GM12878 (cell line): ENCODE data around the gene MYH9.

Source experiments
- POLR2A ChIP-seq: IDR thresholded peaks from 2 replicates; pipeline ENCODE4 v1.6.1; 2011; ENCODE audit warnings: low read depth, mild to moderate bottlenecking, low read length
- TAF1 ChIP-seq: IDR thresholded peaks from 2 replicates; pipeline ENCODE4 v1.6.1; 2011; ENCODE audit warnings: mild to moderate bottlenecking, low read depth, low read length, borderline replicate concordance
- TF ChIP-seq, protein P1 (sequence below), 3 experiments: IDR thresholded peaks in 2 of 3; conservative IDR thresholded peaks in 1 of 3; 2 replicates each; pipeline ENCODE4 v1.5.1; 2011; ENCODE audit warnings: low read depth in 3 of 3, low read length in 3 of 3, mild to moderate bottlenecking in 3 of 3, control low read depth in 2 of 3, moderate library complexity in 2 of 3, inconsistent platforms in 1 of 3, mixed read lengths in 1 of 3; ENCODE audit not compliant: control insufficient read depth in 2 of 3, insufficient read depth in 1 of 3; ENCODE audit errors: extremely low read depth in 1 of 3
- TF ChIP-seq, protein P2 (sequence below): fragments of 450-650 bp; conservative IDR thresholded peaks from 2 replicates; pipeline ENCODE4 v1.6.1; 2017; ENCODE audit warnings: mild to moderate bottlenecking, moderate library complexity

DNA sequence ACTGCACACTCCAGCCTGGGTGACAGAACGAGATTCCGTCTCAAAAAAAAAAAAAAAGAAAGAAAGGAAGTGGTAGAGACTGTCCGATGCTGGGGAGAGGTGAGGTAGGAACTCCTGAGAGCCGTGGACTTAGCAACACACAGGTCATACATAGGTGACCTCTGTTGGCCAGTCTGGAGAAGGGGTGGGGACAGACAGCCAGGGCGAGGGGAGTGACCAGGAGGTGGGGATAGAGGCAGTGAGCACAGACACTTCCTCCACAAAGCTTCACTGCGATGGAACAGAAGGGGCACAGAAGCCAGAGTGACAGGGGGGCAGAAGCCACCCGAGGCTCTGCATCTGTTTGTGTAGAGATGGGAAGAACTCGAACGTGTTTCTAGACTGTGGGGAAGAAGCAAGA, 47.1 kb downstream of the MYH9 start:
- TF ChIP-seq, protein P1, sequence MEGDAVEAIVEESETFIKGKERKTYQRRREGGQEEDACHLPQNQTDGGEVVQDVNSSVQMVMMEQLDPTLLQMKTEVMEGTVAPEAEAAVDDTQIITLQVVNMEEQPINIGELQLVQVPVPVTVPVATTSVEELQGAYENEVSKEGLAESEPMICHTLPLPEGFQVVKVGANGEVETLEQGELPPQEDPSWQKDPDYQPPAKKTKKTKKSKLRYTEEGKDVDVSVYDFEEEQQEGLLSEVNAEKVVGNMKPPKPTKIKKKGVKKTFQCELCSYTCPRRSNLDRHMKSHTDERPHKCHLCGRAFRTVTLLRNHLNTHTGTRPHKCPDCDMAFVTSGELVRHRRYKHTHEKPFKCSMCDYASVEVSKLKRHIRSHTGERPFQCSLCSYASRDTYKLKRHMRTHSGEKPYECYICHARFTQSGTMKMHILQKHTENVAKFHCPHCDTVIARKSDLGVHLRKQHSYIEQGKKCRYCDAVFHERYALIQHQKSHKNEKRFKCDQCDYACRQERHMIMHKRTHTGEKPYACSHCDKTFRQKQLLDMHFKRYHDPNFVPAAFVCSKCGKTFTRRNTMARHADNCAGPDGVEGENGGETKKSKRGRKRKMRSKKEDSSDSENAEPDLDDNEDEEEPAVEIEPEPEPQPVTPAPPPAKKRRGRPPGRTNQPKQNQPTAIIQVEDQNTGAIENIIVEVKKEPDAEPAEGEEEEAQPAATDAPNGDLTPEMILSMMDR (IDR thresholded peaks at IDR 0.05 in 2 of 3, conservative IDR thresholded peaks at IDR 0.05 in 1 of 3; ENCODE audit: control insufficient read depth in 2 of 3, extremely low read depth in 1 of 3, insufficient read depth in 1 of 3, low read depth in 3 of 3, low read length in 3 of 3): no peak
- no peak for TF ChIP-seq TAF1
- TF ChIP-seq POLR2A: no peak
- TF ChIP-seq, protein P2, sequence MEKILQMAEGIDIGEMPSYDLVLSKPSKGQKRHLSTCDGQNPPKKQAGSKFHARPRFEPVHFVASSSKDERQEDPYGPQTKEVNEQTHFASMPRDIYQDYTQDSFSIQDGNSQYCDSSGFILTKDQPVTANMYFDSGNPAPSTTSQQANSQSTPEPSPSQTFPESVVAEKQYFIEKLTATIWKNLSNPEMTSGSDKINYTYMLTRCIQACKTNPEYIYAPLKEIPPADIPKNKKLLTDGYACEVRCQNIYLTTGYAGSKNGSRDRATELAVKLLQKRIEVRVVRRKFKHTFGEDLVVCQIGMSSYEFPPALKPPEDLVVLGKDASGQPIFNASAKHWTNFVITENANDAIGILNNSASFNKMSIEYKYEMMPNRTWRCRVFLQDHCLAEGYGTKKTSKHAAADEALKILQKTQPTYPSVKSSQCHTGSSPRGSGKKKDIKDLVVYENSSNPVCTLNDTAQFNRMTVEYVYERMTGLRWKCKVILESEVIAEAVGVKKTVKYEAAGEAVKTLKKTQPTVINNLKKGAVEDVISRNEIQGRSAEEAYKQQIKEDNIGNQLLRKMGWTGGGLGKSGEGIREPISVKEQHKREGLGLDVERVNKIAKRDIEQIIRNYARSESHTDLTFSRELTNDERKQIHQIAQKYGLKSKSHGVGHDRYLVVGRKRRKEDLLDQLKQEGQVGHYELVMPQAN: no peak
